Activated CD4-positive, alpha-beta T cell treated with anti-CD3 and anti-CD28 coated beads for 4 hours (primary cell): ENCODE results near the gene SEC11A.
"Not testable (repeated sequence)": the region's sequence is repeated elsewhere in the genome, so short reads cannot be mapped to it uniquely, and the experiment has no call there.

Experiments used
- DNase-seq, 2 donors: peaks; one replicate each; pipeline ENCODE4 v3.0.0-alpha.2; 2020

The SEC11A gene

DNA sequence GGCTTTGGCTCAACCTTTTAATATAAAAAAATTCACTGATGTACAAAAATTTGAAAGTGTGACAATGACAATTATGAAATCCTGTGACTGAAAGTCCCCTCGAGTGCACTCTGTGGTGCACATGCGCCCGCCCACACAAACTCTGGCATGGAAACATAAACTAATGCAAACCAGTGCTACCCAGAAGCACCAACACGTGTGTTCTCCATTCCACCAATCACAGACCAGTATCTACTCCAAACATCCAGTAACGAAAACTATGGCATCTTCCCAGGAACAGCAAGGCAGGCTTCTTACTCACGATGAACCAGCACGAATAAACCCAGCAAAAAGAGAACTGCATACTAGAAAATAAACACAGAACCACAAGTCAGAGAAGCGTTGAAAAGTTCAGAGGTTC is 46.2 kb downstream of the SEC11A start:
- DNase-seq = peak; percentile 35 to 47

DNA sequence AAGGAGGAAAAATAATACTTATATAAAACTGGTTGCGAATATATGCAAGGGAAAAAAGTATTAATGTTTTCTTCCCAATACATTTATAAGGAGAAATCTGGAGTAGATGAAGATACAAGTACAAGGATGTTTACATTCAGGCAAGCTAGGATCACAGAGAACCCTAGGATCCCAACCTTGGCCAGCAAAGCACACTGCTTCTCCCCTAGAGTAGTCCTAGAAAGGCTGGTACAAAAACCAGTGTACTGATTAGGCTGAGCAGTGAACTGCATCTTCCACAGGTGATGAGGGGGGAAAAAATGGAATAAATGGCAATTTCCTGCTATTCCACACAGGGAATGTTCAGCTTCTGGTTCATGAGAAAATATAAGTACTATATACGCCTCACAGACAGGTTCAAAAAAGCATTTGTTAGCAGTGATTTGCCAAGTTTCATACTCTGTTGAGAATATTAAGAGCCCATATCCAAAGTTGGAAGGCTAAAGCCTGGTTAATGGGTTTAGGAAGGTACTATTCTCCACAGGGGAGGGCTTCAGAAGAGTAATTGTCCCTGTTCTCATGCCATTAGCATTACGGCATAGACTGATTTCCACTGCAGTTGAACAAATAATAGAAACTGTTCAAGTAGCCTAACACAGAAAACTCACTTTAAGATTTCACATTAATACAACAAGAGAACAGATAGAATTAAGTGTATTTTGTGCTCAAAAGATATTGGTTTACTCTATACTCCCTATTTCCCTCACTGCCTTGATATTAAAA is 47.5 kb downstream of the SEC11A start:
- no peak for DNase-seq

DNA sequence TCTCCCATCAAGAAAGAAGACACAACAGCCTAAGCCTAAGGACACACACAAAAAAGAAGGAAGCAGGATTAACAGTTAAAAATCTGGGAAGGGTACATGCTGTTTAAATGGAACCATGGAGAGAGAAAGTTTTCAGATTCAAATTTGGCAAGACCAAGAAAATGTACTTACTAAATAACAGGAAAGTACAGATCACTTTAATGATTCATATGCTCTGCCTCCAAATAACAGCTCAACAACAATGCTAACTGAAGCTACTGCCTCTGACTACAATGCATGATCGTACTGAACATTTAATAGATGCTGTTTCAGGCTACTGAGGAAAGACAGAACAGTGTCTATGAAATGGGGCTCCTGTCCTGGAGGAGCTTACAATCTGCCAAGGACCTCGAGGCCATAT is 49.6 kb downstream of the SEC11A start:
- no peak for DNase-seq

DNA sequence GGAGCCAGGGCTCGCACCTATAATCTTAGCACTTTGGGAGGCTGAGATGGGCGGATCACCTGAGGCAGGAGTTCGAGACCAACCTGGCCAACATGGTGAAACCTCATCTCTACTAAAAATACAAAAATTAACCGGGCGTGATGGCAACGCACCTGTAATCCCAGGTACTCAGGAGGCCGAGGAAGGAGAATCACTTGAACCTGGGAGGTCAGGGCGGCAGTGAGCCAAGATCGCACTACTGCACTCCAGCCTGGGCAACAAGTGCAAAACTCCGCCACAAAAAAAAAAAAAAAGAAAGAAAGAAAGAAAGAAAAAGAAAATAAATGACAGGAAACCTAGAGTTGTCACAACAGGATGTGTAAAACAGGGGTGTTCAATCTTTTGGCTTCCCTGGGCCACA is 54.9 kb downstream of the SEC11A start:
- DNase-seq = no peak

DNA sequence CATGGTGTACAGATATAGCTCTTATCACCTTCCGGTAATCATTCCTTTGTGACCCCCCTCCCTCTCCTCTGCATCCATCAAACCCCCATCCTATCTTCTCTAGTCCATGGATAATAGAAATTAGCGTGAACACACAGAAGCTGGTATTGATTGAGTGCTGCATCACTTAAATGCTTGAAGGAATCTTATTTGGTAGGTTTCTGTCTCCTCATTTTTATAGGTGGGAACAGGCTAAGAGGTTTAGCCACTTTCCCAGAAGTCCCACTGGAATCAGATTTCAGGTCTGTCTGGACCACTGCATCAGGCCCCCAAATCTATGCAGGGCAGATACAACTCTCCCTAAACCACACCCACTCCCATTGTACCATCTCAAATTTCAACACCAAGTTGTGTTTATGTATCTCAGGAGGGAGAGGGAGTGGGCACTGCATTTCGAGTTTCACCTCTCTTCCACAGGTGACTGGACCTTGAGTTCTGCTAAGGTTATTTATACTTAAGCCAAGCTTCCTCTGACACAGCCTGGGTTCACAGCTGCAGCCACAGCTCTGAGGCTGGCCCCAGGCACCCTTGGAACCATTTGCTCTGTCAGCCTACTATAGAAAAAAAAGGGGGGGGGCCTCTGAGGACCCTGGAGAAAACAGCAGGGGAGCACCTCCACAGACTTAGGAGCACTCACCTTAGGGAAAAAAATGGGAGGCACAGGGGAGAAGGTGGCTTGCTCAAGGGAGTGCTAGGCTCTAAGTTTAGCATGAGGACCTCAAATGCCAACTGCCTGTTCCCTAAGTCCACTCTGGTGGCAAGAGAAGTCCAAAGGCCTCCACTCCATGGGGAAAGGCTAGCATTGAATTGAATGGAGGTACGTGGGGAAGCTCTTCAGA is 55.8 kb downstream of the SEC11A start:
- no peak for DNase-seq

- no peak for DNase-seq
Measured at GRCh38 chr15:84658788-84659411, 57.0 kb downstream of the SEC11A start.

DNA sequence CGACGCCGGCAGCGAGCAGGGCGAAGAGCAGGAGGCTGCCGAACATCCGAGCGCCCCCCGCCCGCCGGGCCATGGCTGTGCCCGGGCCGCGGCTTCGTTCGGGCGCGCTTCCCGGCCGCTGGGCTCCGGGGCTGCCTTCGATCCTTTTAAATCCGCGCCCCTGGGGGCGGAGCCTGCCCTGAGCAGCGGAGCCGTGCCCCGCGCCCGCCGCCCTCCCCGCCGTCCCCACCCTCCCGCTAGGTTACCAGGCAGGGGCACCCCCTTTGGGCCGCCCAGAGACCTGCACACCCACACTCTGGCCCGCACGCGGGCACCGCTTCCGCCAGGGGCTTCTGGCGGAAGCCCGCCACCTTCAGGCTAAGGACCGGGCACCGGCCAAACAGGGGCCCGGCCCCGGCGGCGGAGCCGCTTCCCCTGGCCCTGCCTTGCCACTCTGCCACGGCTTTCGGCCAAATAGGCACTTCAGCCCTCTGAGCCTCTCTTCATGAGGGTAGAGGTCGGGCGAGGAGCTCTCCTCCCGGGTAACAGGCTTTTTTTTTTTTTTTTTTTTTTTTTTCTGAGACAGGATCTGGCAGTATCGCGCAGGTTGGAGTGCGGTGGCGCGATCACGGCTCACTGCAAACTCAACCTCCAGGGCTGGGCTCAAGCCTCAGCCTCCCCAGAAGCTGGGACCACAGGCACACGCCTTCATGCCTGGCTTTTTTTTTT is 57.7 kb downstream of the SEC11A start, which contains the start of gene NMB:
NMB (minus strand) TSS at position 120 of the 708 bp plus-strand sequence; CDS start at position 73, 47 bp downstream.
- peak; percentile 77 to 84 for DNase-seq

GRCh38 chr15:84657748-84658079 is 58.2 kb downstream of the SEC11A start:
- no peak for DNase-seq

DNA sequence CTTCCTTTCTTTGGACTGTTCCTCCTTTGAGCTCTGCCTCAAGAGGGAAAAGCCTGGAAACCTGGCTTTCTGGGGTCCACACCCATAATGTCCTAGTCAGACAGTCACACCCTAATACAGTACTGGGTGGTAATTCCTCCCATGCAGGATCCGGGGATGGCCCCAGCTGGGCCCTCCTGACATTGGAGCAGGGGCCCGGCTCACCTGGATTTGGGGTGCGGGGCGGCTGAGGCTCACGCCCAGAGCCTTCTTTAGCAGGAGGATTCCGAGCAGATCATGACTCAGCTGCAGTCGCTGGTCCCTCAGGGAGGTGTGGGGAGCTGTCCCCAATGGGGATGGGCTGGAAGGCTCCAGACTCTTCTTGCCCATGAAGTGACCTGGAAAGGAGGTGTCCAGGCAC is 59.0 kb downstream of the SEC11A start:
- no peak for DNase-seq

DNA sequence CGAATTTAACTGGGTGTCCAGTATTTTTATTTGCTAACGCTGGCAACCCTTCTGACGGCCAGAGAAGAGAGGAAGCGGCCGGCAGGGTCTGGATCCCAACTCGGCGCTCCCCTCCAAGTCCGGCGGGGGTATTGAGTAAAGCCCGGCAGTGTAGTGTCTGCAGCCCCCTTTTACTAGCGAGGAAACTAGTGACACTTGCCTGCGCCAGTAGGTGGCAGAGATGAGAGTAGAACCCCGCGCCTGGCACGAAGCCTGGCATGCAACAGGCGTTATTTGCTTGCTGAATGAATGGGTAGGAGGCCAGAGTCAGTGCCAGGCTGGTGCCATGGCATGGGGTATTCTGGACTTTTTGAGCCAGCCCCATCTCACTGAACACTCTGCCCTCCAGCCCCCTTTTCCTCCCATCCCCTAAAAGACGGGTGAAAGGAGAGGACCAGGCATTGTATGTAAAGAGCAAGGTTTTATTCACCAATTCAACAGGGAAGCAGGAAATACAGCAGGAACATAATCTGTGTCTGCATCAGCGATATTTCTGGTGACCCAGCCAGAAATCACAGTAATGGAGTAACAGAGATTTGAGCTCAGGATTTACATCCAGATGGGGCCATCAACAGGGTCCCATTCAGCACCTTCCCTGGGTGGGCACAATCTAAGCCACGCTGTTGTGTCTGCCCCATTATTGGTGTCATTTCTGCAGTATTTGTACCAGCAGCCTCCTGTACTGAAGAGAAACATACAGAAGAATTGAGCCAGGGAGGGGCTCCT is 61.1 kb downstream of the SEC11A start:
- peak; percentile 78 to 81 for DNase-seq

DNA sequence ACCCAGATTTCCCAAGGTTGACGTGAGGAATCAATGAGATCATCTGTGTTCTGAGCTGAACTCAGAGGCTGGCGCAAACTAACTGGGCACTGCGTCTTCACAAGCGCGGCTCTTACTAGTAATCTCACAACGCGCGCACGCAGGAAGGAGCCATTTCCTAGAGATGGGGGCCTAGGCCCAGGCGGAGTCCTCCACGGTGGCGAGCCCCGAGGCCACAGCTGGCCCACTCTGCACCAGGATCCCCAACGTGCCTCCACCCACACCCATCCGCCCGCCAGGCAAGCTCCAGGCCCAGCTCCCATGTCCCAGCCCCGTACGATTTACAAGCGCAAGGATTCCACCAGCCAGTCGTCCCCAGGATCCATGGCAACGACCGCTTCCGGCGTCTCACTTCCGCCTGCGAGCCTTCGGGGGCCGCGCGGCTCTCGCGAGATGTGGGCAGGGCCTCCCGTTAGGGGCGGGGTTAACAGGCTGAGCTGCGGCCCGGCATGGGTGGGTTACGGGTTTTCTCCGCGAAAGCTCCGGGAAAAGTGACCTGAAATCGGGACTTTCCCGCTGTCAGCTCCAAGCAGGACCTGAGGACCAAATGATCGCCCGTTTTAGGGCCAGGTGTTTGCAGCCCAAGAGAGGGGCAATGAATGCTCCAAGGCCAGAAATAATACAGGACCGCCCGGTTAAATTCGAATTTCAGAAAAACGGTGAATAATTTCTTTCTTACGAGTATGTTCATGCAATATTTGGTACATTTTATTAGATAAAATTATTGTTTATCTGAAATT is 61.8 kb downstream of the SEC11A start, which contains the start of gene WDR73:
WDR73 (minus strand) TSS at position 374 of the 779 bp plus-strand sequence; CDS start at position 365, 9 bp downstream.
- DNase-seq = peak; percentile 95 to 98

- no peak for DNase-seq
Measured at GRCh38 chr15:84653584-84653909, 62.4 kb downstream of the SEC11A start.

GRCh38 chr15:84649706-84650105 is 66.2 kb downstream of the SEC11A start:
- no peak for DNase-seq

- no peak for DNase-seq
Measured at GRCh38 chr15:84648539-84648938, 67.4 kb downstream of the SEC11A start.

DNA sequence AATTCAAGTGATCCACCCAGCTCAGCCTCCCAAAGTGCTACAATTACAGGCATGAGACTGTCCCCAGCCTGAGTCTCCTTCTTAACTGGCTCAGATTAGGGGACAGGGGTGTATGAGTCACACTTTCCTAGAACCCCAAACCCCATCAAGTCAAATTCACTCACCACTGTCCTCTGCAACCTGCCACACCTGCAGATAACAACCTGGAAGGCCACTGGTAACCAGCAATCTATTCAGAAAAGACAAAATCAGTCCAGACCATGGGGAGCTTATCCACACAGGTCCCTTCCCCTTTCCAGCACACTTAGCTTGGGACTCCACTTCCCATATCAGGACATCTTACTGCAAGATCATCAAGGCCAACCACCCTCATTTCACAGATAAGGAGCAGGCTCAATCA is 68.2 kb downstream of the SEC11A start:
- DNase-seq = no peak

DNA sequence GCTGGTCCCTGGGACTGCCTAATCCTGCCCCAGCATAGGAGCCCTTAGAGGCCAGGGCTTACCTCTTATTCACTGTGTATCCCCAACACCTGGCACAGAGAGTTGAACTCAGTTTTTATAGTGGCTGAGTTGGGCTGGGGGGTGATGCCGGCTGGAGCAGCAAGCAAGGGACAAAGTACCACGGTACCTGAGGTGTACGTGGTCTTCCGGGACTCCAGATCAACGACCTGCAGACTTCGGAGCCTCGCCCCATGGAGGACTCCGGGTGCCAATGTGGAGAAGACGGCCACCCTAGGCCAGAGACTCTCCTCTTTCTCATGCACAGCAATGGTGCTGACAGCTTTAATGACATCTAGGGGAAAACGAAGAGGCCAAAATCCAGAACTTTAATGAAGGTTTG is 69.9 kb downstream of the SEC11A start:
- no peak for DNase-seq

GRCh38 chr15:84645496-84645895 is 70.4 kb downstream of the SEC11A start:
- no peak for DNase-seq

GRCh38 chr15:84643838-84644237 is 72.1 kb downstream of the SEC11A start:
- no peak for DNase-seq

DNA sequence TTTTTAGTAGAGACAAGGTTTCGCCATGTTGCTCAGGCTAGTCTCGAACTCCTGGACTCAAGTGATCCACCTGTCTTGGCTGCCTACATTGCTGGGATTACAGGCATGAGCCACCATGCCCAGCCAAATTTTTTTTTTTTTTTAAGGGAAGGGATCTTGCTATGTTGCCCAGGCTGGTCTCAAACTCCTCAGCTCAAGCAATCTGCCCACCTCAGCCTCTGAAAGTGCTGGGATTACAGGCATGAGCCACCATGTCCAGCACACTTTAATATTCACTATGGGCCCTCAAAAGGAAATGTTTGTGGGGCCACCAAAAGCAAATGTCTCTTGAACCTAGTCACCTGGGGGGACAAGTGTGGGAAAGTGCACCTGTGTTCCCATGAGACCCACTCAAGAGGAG is 73.3 kb downstream of the SEC11A start:
- not testable (repeated sequence) for DNase-seq

- DNase-seq = not testable (repeated sequence)
Measured at GRCh38 chr15:84641871-84642270, 74.1 kb downstream of the SEC11A start.

GRCh38 chr15:84638103-84638502 is 77.8 kb downstream of the SEC11A start:
- DNase-seq = no peak
